Neuronal stem cell (in vitro differentiated cells): Measurements from ENCODE around the gene TYW1.
"Not testable (repeated sequence)": the region's sequence is repeated elsewhere in the genome, so short reads cannot be mapped to it uniquely, and the experiment has no call there.

Source experiments
- DNase-seq: peaks from one replicate; pipeline ENCODE4 v3.0.0-alpha.2; 2013; ENCODE audit warnings: low spot score
- H2AFZ ChIP-seq: one replicate; pipeline ENCODE4 v1.6.1; 2013; ENCODE audit warnings: mild to moderate bottlenecking, low read length, inconsistent platforms
- H2AK5ac ChIP-seq: 2 replicates; pipeline ENCODE4 v1.6.1; 2013; ENCODE audit warnings: low read depth, mild to moderate bottlenecking, inconsistent platforms, low read length, moderate library complexity, mixed read lengths
- H2BK120ac ChIP-seq: 2 replicates; pipeline ENCODE4 v1.6.1; 2013; ENCODE audit warnings: low read depth, mild to moderate bottlenecking, inconsistent platforms, low read length, moderate library complexity, mixed read lengths
- H2BK12ac ChIP-seq: one replicate; pipeline ENCODE4 v1.6.1; 2013; ENCODE audit warnings: low read length, inconsistent platforms
- H2BK15ac ChIP-seq: 2 replicates; pipeline ENCODE4 v1.6.1; 2013; ENCODE audit warnings: mild to moderate bottlenecking, low read length, inconsistent platforms, mixed read lengths
- H2BK5ac ChIP-seq: one replicate; pipeline ENCODE4 v1.6.1; 2013; ENCODE audit warnings: inconsistent platforms, mild to moderate bottlenecking, low read length, moderate library complexity
- H3K14ac ChIP-seq: one replicate; pipeline ENCODE4 v1.6.1; 2013; ENCODE audit warnings: low read length, inconsistent platforms
- H3K18ac ChIP-seq: 2 replicates; pipeline ENCODE4 v1.6.1; 2013; ENCODE audit warnings: low read length, inconsistent platforms
- H3K23ac ChIP-seq: 2 replicates; pipeline ENCODE4 v1.6.1; 2013; ENCODE audit warnings: low read depth, mild to moderate bottlenecking, mixed read lengths, low read length, inconsistent platforms; ENCODE audit not compliant: poor library complexity
- H3K27ac ChIP-seq: replicated peaks from 3 replicates; pipeline ENCODE4 v1.5.1; 2013; ENCODE audit warnings: low read length, inconsistent platforms
- H3K27me3 ChIP-seq, 3 experiments: 2 replicates each; pipeline ENCODE4 v1.6.1; 2013; ENCODE audit warnings: low read length in 3 of 3, mild to moderate bottlenecking in 2 of 3, inconsistent platforms in 1 of 3, low read depth in 1 of 3, mixed read lengths in 1 of 3, moderate library complexity in 1 of 3; ENCODE audit not compliant: control insufficient read depth in 3 of 3, insufficient read depth in 3 of 3
- H3K36me3 ChIP-seq, 2 donors: replicated peaks in 1 of 2; 2 replicates each; pipeline ENCODE4 v1.6.1; 2013; ENCODE audit warnings: low read length in 2 of 2; ENCODE audit not compliant: control insufficient read depth in 2 of 2, insufficient read depth in 2 of 2
- H3K4ac ChIP-seq: 2 replicates; pipeline ENCODE4 v1.6.1; 2013; ENCODE audit warnings: inconsistent platforms, mild to moderate bottlenecking, low read length, moderate library complexity
- H3K4me1 ChIP-seq, 2 donors: 1 replicate in 1 of 2; 2 replicates in 1 of 2; pipeline ENCODE4 v1.6.1; 2013; ENCODE audit warnings: low read length in 2 of 2, low read depth in 1 of 2; ENCODE audit not compliant: control insufficient read depth in 2 of 2, insufficient read depth in 1 of 2
- H3K4me2 ChIP-seq: one replicate; pipeline ENCODE4 v1.6.1; 2013; ENCODE audit warnings: mild to moderate bottlenecking, low read length, inconsistent platforms; ENCODE audit not compliant: insufficient read depth, poor library complexity, severe bottlenecking
- H3K4me3 ChIP-seq, 2 donors: 2 replicates each; pipeline ENCODE4 v1.5.1; 2013; ENCODE audit warnings: low read length in 2 of 2, mild to moderate bottlenecking in 2 of 2, inconsistent platforms in 1 of 2, moderate library complexity in 1 of 2
- H3K79me1 ChIP-seq: one replicate; pipeline ENCODE4 v1.6.1; 2013; ENCODE audit warnings: low read depth, mild to moderate bottlenecking, inconsistent platforms, low read length, moderate library complexity
- H3K9ac ChIP-seq: one replicate; pipeline ENCODE4 v1.6.1; 2013; ENCODE audit warnings: mild to moderate bottlenecking, low read depth, low read length, inconsistent platforms; ENCODE audit not compliant: poor library complexity
- H3K9me3 ChIP-seq, 2 donors: replicated peaks in 1 of 2; 2 replicates each; pipeline versions ENCODE3 to v1.6.1; 2013; ENCODE audit warnings: low read length in 2 of 2, mild to moderate bottlenecking in 2 of 2, inconsistent platforms in 1 of 2, low read depth in 1 of 2, mixed read lengths in 1 of 2, moderate library complexity in 1 of 2; ENCODE audit not compliant: control insufficient read depth in 2 of 2, insufficient read depth in 1 of 2
- H4K8ac ChIP-seq: one replicate; pipeline ENCODE4 v1.6.1; 2013; ENCODE audit warnings: low read depth, mild to moderate bottlenecking, inconsistent platforms, low read length, moderate library complexity
- H4K91ac ChIP-seq: one replicate; pipeline ENCODE4 v1.6.1; 2013; ENCODE audit warnings: low read length, low read depth, mild to moderate bottlenecking, inconsistent platforms; ENCODE audit not compliant: poor library complexity
- WGBS, 2 donors: extraction: QIAGEN DNeasy Blood & Tissue Kit; methylation state at CpG; one replicate each; pipeline ENCODE4 v1.1.7; 2013; ENCODE audit warnings: missing lambda C conversion rate in 2 of 2, mixed read lengths in 1 of 2; ENCODE audit not compliant: insufficient read length in 2 of 2, insufficient replicate concordance in 1 of 2; ENCODE audit errors: extremely low coverage in 2 of 2; 5-methylcytosine and 5-hydroxymethylcytosine counted together

Gene TYW1

GRCh38 chr7:67091053-67091452 lies 94.4 kb downstream of the TYW1 start:
- H4K91ac ChIP-seq, H2AFZ ChIP-seq, H3K18ac ChIP-seq, H3K4me3 ChIP-seq, H3K27ac ChIP-seq, H3K9me3 ChIP-seq, H2BK12ac ChIP-seq, H3K36me3 ChIP-seq, H3K4ac ChIP-seq, H3K14ac ChIP-seq, H2AK5ac ChIP-seq, H3K9ac ChIP-seq, DNase-seq, H3K27me3 ChIP-seq, H3K4me2 ChIP-seq, H2BK15ac ChIP-seq, H3K23ac ChIP-seq, H2BK5ac ChIP-seq, H2BK120ac ChIP-seq, H4K8ac ChIP-seq, H3K4me1 ChIP-seq, H3K79me1 ChIP-seq: not testable (repeated sequence)
- WGBS, 2 donors: no CpG with 5 or more reads among the region's 2 CpGs

DNA sequence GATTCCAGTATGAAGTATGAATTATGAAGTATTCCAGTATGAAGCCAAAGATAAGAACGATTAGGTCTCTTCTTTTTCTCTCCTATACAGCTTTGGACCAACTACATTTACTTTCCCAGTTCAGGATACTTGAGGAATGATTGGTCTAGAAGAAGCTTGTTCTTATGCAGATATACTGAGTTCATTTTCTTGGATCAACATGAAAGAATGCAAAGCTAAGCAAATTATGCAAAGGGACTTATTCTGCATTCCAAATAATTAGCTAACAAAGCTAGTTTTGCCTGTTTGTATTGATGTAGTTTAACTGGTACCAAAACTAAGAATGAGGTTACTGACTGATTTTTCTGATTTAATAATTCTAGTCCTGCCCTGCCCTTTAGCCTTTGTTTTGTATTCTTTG lies 101.4 kb downstream of the TYW1 start:
- not testable (repeated sequence) for H3K18ac ChIP-seq, H2AFZ ChIP-seq, H3K79me1 ChIP-seq, H3K4me1 ChIP-seq, H3K4ac ChIP-seq, H4K8ac ChIP-seq, H3K9ac ChIP-seq, H2BK12ac ChIP-seq, H4K91ac ChIP-seq, H3K27me3 ChIP-seq, H3K27ac ChIP-seq, H3K36me3 ChIP-seq, H3K9me3 ChIP-seq, DNase-seq, H3K4me3 ChIP-seq, H2BK5ac ChIP-seq, H2BK120ac ChIP-seq, H3K23ac ChIP-seq, H3K4me2 ChIP-seq, H2AK5ac ChIP-seq, H2BK15ac ChIP-seq, H3K14ac ChIP-seq
- WGBS, 2 donors: no CpG with 5 or more reads among the region's 1 CpG

- H4K8ac ChIP-seq, H3K18ac ChIP-seq, H3K79me1 ChIP-seq, H4K91ac ChIP-seq, H3K36me3 ChIP-seq, H2AK5ac ChIP-seq, H3K4ac ChIP-seq, H3K4me2 ChIP-seq, H3K9me3 ChIP-seq, H2BK120ac ChIP-seq, H3K14ac ChIP-seq, H2BK15ac ChIP-seq, H2AFZ ChIP-seq, H2BK5ac ChIP-seq, H3K4me3 ChIP-seq, H3K9ac ChIP-seq, H3K4me1 ChIP-seq, H3K27ac ChIP-seq, H2BK12ac ChIP-seq, H3K27me3 ChIP-seq, DNase-seq, H3K23ac ChIP-seq: not testable (repeated sequence)
- WGBS, 2 donors: no CpG with 5 or more reads among the region's 5 CpGs
Observed at GRCh38 chr7:67099406-67099805, 102.8 kb downstream of the TYW1 start.

DNA sequence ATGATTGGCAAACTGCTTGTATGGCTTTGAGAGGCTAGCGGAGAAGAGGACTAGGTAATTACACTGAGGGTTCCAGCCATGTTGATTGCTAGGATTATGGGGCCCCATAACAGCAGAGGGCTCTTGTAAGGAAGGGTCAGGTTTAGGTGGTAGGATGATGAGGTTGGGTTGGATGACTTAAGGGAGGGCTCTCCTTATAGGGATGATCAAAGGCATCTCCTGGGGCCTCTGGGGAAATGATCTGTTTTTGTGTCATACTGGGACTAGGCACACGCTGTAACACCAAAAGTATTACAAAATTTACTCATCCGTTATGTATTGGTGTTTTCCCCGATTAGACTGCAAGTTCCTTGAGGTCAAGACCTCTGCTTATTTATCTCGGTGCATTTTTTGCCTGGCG lies 103.4 kb downstream of the TYW1 start:
- H4K91ac ChIP-seq, H3K79me1 ChIP-seq, H2BK5ac ChIP-seq, H3K18ac ChIP-seq, H3K9me3 ChIP-seq, H3K36me3 ChIP-seq, H3K4me2 ChIP-seq, H3K9ac ChIP-seq, H3K4me1 ChIP-seq, H3K14ac ChIP-seq, H2BK120ac ChIP-seq, H3K23ac ChIP-seq, DNase-seq, H3K27ac ChIP-seq, H3K4me3 ChIP-seq, H2AFZ ChIP-seq, H3K27me3 ChIP-seq, H4K8ac ChIP-seq, H2BK12ac ChIP-seq, H2BK15ac ChIP-seq, H2AK5ac ChIP-seq, H3K4ac ChIP-seq: not testable (repeated sequence)
- no CpG with 5 or more reads among the region's 6 CpGs for WGBS, 2 donors
